NCI-H2171 treated with DMSO at 0.1 percent for 48 hours (cell line): ENCODE results near the gene OR2B6.
"Not testable (repeated sequence)": the region's sequence is repeated elsewhere in the genome, so short reads cannot be mapped to it uniquely, and the experiment has no call there.

Experiments used
- DNase-seq: peaks from one replicate; lab custom pipeline; 2025; lab: John Stamatoyannopoulos, UW

OR2B6 gene

GRCh38 chr6:27956941-27957340 lies at the start of gene OR2B6:
Gene OR2B6, plus strand, starts transcription at chr6:27957241. Its CDS starts 0 bp downstream, at chr6:27957241.
- DNase-seq: no peak

DNA sequence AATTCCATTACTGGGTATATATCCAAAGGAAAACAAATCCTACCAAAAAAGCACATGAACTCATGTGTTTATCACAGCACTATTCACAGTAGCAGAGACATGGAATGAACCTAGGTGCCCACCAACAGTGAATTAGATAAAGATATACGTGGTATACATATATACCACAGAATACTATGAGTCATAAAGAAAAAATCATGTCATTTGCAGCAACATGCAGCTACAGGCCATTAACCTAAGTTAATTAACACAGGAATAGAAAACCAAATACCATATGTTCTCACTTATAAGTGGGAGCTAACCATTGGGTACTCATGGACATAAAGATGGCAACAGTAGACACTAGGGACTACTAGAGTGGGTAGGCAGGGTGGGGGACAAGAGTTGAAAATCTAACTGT lies 49.0 kb upstream of the OR2B6 start:
- no peak for DNase-seq

DNA sequence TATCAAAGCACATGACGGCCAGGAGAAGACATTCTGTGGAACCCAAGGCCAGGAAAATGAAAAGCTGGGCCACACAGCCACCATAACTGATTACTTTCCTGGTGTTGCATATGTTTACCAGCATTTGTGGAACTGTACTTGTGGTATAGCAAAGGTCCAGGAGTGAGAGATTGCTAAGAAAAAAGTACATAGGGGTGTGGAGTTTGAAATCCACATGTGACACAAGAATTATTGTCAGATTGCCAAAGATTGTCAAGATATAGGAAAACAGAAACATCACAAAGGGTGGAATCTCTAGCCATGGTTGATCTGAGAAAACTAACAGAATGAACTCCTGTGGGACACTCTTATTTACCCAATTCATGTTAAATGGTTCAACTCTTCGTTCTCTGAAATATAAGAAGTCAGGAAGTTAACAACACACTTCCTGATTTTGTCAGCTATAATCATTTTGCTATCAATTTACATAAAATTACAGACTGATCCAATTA lies 45.0 kb upstream of the OR2B6 start, which contains the start of gene OR2B2:
Gene OR2B2, minus strand, starts transcription at position 441 of the 491 bp plus-strand sequence. Its CDS starts 77 bp downstream, at position 364.
- no peak for DNase-seq

- no peak for DNase-seq
These were observed 34.1 kb upstream of the OR2B6 start for GRCh38 chr6:27922949-27923348.

DNA sequence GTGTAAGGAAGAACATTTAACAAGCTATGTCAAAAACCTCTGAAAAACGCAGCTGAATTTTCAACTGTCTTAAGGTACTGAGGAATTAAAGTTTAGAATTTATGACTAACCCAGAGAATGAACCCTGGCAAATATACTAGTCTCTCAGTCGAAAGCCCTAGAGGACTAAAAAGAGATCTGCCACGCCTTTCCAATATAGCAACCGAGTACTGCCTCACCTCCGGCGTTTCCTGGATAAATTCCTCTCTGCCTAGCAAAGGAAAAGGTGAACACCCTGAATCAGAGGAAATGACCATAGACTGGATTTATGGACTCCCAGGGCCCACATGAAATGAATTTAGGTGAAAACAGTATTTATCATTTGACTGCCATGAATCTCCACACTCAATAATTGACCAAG lies 32.9 kb upstream of the OR2B6 start:
- no peak for DNase-seq

DNA sequence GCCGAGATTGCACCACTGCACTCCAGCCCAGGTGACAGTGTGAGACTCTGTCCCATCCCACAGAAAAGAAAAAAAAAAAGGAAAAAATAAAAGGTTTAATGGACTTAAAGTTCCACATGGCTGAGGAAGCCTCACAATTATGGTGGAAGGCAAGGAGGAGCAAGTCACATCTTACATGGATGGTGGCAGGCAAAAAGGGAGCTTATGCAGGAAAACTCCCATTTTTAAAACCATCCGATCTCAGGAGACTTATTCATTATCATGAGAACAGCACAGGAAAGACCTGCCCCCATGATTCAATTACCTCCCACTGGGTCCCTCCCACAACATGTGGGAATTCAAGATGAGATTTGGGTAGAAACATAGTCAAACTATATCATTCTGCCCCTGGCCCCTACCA lies 29.0 kb upstream of the OR2B6 start:
- not testable (repeated sequence) for DNase-seq

DNA sequence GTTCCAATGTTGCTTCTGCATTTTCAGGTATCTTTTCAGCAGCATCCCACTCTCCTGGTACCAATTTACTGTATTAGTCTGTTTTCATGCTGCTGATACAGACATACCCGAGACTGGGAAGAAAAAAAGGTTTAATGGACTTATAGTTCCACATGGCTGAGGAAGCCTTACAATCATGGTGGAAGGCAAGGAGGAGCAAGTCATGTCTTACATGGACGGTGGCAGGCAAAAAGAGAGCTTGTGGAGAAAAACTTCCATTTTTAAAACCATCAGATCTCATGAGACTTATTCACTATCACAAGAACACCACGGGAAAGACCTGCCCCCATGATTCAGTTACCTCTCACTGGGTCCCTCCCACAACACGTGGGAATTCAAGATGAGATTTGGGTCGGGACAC lies 27.1 kb upstream of the OR2B6 start:
- not testable (repeated sequence) for DNase-seq

DNA sequence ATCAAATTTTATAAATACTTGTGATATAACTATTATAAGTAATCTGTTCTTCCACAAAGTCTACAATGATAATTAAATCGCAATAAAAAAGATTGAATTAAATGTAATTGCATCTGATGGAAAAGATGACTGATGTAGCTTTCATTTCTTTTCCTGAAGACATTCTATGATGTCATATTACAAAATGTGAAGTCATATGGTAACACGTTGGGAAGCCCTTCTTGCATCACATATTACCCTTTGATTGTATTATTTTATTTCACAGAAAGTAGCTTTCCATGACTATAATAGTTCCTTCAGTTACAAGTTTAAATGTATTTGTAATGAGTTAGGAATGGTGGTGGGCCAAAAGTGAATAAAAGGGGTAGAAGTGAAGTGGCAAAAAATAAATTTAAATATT lies 25.8 kb upstream of the OR2B6 start:
- DNase-seq: no peak

DNA sequence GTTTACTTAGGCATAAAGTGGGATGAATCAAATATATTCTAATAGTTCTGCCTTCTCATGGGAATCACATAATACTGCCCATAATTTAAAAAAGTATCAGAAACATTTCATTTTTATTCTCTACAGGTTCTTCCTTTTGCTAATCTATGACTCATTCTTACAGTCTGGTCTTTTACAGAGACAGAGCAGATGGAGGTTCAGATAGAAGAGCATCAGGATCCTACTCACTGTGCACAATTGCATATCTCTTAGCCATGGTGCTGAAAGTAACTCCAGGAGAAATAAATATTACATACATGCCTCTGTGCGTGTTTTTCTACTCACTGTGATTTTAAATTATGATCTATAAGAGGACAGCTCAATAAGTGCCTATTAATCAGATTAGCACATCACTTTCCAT lies 16.3 kb upstream of the OR2B6 start:
- DNase-seq: no peak

- DNase-seq: not testable (repeated sequence)
These were observed 14.0 kb upstream of the OR2B6 start for GRCh38 chr6:27943072-27943471.

GRCh38 chr6:27948237-27948636 lies 8.8 kb upstream of the OR2B6 start:
- no peak for DNase-seq

DNA sequence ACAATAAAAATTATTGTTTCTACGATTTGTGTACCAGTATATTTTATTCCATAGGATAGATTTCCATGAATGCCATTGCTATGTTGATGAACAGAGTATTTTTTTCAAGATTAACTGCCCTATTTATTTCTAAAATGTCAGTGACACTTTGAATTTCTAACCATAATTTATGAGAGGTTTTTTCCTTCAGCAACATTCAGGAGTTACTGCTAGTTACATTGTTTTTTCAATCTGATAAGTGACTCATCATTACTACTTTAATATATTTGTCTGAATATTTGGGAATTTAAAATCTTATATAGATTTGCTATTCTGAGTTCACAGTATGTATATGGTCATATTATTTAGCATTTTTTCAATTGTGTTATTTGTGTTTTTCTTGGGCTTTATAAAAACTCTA lies 6.0 kb upstream of the OR2B6 start:
- DNase-seq: no peak

GRCh38 chr6:27957516-27957915 lies 475 bp downstream of the OR2B6 start:
- no peak for DNase-seq

DNA sequence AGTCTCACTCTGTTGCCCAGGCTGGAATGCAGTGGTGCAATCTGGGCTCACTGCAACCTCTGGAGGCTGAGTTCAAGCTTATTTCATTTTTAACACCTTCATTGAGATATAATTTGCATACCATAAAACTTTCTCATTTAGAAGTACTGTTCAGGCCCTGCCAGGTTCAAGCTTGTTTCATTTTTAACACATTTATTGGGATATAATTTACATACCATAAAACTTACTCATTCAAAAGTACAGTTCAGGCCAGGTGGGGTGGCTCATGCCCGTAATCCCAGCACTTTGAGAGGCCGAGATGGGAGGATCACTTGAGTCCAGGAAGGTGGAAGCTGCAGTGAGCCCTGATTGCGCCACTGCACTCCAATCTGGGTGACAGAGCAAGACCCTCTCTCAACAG lies 5.5 kb downstream of the OR2B6 start:
- no peak for DNase-seq

GRCh38 chr6:27966044-27966443 lies 9.0 kb downstream of the OR2B6 start:
- DNase-seq: no peak

GRCh38 chr6:27966816-27967426 lies 9.9 kb downstream of the OR2B6 start:
- DNase-seq: no peak

- DNase-seq: no peak
These were observed 13.4 kb downstream of the OR2B6 start for GRCh38 chr6:27970444-27970843.

GRCh38 chr6:27972750-27973149 lies 15.7 kb downstream of the OR2B6 start:
- DNase-seq: no peak

GRCh38 chr6:27977387-27977786 lies 20.3 kb downstream of the OR2B6 start:
- DNase-seq: no peak

- DNase-seq: no peak
These were observed 21.7 kb downstream of the OR2B6 start for GRCh38 chr6:27978705-27979104.

DNA sequence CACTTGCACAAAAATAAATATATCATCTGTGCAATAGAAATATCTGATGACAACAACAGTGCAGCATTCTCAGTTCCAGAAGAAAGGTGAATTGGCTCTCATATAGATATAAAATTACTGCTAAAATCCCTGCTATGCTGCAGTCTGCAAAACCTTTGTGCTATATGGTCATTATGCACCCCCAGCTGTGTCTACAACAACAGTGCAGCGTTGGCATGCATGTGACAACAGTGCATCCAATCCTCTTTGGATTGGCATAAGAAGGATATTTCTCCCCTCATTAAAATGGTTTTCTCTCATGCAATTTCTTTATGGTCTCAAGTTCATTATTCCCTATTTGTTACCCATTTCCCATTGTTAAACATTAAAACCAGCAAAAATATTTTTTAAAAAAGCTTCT lies 23.1 kb downstream of the OR2B6 start:
- no peak for DNase-seq

- no peak for DNase-seq
These were observed 30.1 kb downstream of the OR2B6 start for GRCh38 chr6:27986928-27987725.

- DNase-seq: no peak
These were observed 37.6 kb downstream of the OR2B6 start for GRCh38 chr6:27994616-27995015.
